HG03060 (cell line): ENCODE measurements around the gene TSACC.
"Not testable (repeated sequence)": the region's sequence is repeated elsewhere in the genome, so short reads cannot be mapped to it uniquely, and the experiment has no call there.

ENCODE experiments used
- ATAC-seq: cut with Tn5 transposase; IDR thresholded peaks from one replicate; pipeline ENCODE4 v1.9.1; 2021; ENCODE audit warnings: low read depth, moderate number of reproducible peaks; ENCODE audit not compliant: unreplicated experiment

The TSACC gene

GRCh38 chr1:156344409-156344808 lies 6.1 kb downstream of the TSACC start:
- ATAC-seq, result no peak

GRCh38 chr1:156346035-156346434 lies 7.7 kb downstream of the TSACC start:
- not testable (repeated sequence) for ATAC-seq

- ATAC-seq, result no peak
Measured at GRCh38 chr1:156346636-156347035, 8.3 kb downstream of the TSACC start.

GRCh38 chr1:156347331-156347730 lies 9.0 kb downstream of the TSACC start:
- no peak for ATAC-seq

- not testable (repeated sequence) for ATAC-seq
Measured at GRCh38 chr1:156352481-156352880, 14.2 kb downstream of the TSACC start.

- no peak for ATAC-seq
Measured at GRCh38 chr1:156356262-156356874, 18.0 kb downstream of the TSACC start.

- ATAC-seq, result no peak
Measured at GRCh38 chr1:156356875-156357534, 18.7 kb downstream of the TSACC start.

- no peak for ATAC-seq
Measured at GRCh38 chr1:156357977-156358376, 19.7 kb downstream of the TSACC start.

GRCh38 chr1:156358641-156359040 lies 20.3 kb downstream of the TSACC start:
- no peak for ATAC-seq

- no peak for ATAC-seq
Measured at GRCh38 chr1:156359249-156359648, 20.9 kb downstream of the TSACC start.

- ATAC-seq, result no peak
Measured at GRCh38 chr1:156359973-156360372, 21.6 kb downstream of the TSACC start.

GRCh38 chr1:156360534-156360933 lies 22.2 kb downstream of the TSACC start:
- ATAC-seq, result no peak

- ATAC-seq, result no peak
Measured at GRCh38 chr1:156365754-156366153, 27.4 kb downstream of the TSACC start.

GRCh38 chr1:156366378-156367166 lies 28.2 kb downstream of the TSACC start:
- ATAC-seq, result no peak

GRCh38 chr1:156367383-156368156 lies 29.2 kb downstream of the TSACC start:
- ATAC-seq, result no peak

GRCh38 chr1:156368157-156368658 lies 29.9 kb downstream of the TSACC start:
- no peak for ATAC-seq

GRCh38 chr1:156368889-156369684 lies 30.8 kb downstream of the TSACC start, which contains the start of gene RHBG:
RHBG (plus strand) TSS chr1:156369211; CDS start chr1:156369250, 39 bp downstream.
- no peak for ATAC-seq

GRCh38 chr1:156369685-156370286 lies 31.5 kb downstream of the TSACC start:
- ATAC-seq, result not testable (repeated sequence)

- no peak for ATAC-seq
Measured at GRCh38 chr1:156371553-156372264, 33.4 kb downstream of the TSACC start.
